Measurements from ENCODE around the gene RILPL2.

DNA sequence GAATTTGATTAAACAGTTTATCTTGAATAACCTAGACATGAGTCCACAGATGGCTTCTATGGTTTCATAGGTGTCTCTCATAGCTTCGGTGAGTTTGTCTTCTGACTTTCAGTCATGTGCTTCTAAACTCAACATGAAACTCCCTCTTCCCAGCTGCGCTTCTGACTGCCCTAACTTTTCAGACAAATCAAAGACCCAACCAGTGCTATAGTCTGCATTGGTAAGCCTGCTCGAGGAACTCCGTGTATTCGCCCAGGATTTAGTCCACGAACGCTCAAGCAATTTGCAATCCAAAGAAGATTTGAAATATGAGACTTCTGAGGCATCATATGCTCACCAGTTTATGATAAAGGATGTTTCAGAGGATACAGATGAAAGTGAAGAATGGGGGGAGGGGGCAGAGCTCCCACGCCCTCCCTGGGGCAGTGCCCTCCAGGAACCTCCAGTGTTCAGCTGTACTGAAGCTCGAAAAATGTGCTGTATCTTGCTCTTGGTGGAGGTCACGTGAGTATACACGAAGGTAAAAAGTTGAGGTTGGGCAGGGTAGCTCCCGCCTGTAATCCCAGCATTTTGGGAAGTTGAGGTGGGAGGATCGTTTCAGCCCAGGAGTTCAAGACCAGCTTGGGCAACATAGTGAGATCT is 5.2 kb upstream of the RILPL2 start:
- TF ChIP-seq POLR2A (IDR thresholded peaks at IDR 0.05) = no peak
- TF ChIP-seq, protein P1, sequence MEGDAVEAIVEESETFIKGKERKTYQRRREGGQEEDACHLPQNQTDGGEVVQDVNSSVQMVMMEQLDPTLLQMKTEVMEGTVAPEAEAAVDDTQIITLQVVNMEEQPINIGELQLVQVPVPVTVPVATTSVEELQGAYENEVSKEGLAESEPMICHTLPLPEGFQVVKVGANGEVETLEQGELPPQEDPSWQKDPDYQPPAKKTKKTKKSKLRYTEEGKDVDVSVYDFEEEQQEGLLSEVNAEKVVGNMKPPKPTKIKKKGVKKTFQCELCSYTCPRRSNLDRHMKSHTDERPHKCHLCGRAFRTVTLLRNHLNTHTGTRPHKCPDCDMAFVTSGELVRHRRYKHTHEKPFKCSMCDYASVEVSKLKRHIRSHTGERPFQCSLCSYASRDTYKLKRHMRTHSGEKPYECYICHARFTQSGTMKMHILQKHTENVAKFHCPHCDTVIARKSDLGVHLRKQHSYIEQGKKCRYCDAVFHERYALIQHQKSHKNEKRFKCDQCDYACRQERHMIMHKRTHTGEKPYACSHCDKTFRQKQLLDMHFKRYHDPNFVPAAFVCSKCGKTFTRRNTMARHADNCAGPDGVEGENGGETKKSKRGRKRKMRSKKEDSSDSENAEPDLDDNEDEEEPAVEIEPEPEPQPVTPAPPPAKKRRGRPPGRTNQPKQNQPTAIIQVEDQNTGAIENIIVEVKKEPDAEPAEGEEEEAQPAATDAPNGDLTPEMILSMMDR (IDR thresholded peaks at IDR 0.05) = no peak
